Measurements from ENCODE around the gene DPEP2.

Gene DPEP2

GRCh38 chr16:68009157-68009735, 10.0 kb upstream of the DPEP2 start:
- DNase-seq (no peak), ATAC-seq (ENCODE audit: insufficient read depth, low read depth) (no peak)
- Histone ChIP-seq H3K9ac (ENCODE audit: low read depth, low read length) (no peak overlapping the region), H3K4me1 (ENCODE audit: insufficient read depth, low read length) (no peaks in the 10 kb centered on the region), H3K79me2 (ENCODE audit: insufficient read depth, low read length) (no peaks in the 10 kb centered on the region), H3K4me2 (ENCODE audit: insufficient read depth, low read length) (no peak overlapping the region), H3K27ac (ENCODE audit: low read length) (no peak overlapping the region), H4K20me1 (ENCODE audit: insufficient read depth, low read length) (no peaks in the 10 kb centered on the region), H3K27me3 (ENCODE audit: insufficient read depth, low read length, poor library complexity) (no peaks in the 10 kb centered on the region), H3K4me3 (ENCODE audit: low read depth in 1 of 2, low read length in 2 of 2) (no peak overlapping the region), H3K36me3 (ENCODE audit: insufficient read depth, low read length) (no peaks in the 10 kb centered on the region), H3K9me3 (ENCODE audit: insufficient read depth, low read length, severe bottlenecking) (no peaks in the 10 kb centered on the region), H2AFZ (ENCODE audit: low read depth, low read length) (no peak overlapping the region)
- TF ChIP-seq EZH2 (IDR thresholded peaks at IDR 0.05; ENCODE audit: borderline replicate concordance, low read depth, low read length, severe bottlenecking): no peak

- H3K36me3 ChIP-seq (ENCODE audit: insufficient read depth, low read length): no peaks in the 10 kb centered on the region
- TF ChIP-seq EZH2 (IDR thresholded peaks at IDR 0.05; ENCODE audit: borderline replicate concordance, low read depth, low read length, severe bottlenecking): no peak
- no peak for TF ChIP-seq CTCF (IDR thresholded peaks at IDR 0.05; ENCODE audit: borderline replicate concordance, extremely low read depth, low read length, poor library complexity, severe bottlenecking)
- no peak overlapping the region for H2AFZ ChIP-seq (ENCODE audit: low read depth, low read length)
- H3K79me2 ChIP-seq (ENCODE audit: insufficient read depth, low read length): no peaks in the 10 kb centered on the region
- no peak overlapping the region for H3K4me2 ChIP-seq (ENCODE audit: insufficient read depth, low read length)
- DNase-seq: no peak
- no peaks in the 10 kb centered on the region for H3K27me3 ChIP-seq (ENCODE audit: insufficient read depth, low read length, poor library complexity)
- no peaks in the 10 kb centered on the region for H4K20me1 ChIP-seq (ENCODE audit: insufficient read depth, low read length)
- ATAC-seq (ENCODE audit: insufficient read depth, low read depth): no peak
- no peak overlapping the region for H3K4me3 ChIP-seq (ENCODE audit: low read depth in 1 of 2, low read length in 2 of 2)
- H3K27ac ChIP-seq (ENCODE audit: low read length): no peak overlapping the region
- H3K9me3 ChIP-seq (ENCODE audit: insufficient read depth, low read length, severe bottlenecking): no peaks in the 10 kb centered on the region
- no peak overlapping the region for H3K9ac ChIP-seq (ENCODE audit: low read depth, low read length)
- no peaks in the 10 kb centered on the region for H3K4me1 ChIP-seq (ENCODE audit: insufficient read depth, low read length)
Measured at GRCh38 chr16:68005786-68006286, 6.6 kb upstream of the DPEP2 start.

GRCh38 chr16:68005211-68005610, 5.9 kb upstream of the DPEP2 start:
- Histone ChIP-seq H3K27me3 (ENCODE audit: insufficient read depth, low read length, poor library complexity) (no peaks in the 10 kb centered on the region), H3K9me3 (ENCODE audit: insufficient read depth, low read length, severe bottlenecking) (no peaks in the 10 kb centered on the region), H3K9ac (ENCODE audit: low read depth, low read length) (no peak overlapping the region), H3K4me1 (ENCODE audit: insufficient read depth, low read length) (peaks cover 4% of the 10 kb centered on the region), H3K4me2 (ENCODE audit: insufficient read depth, low read length) (no peak overlapping the region), H3K79me2 (ENCODE audit: insufficient read depth, low read length) (no peaks in the 10 kb centered on the region), H2AFZ (ENCODE audit: low read depth, low read length) (no peak overlapping the region), H4K20me1 (ENCODE audit: insufficient read depth, low read length) (no peaks in the 10 kb centered on the region), H3K27ac (ENCODE audit: low read length) (no peak overlapping the region), H3K36me3 (ENCODE audit: insufficient read depth, low read length) (no peaks in the 10 kb centered on the region), H3K4me3 (ENCODE audit: low read depth in 1 of 2, low read length in 2 of 2) (no peak overlapping the region)
- TF ChIP-seq CTCF (IDR thresholded peaks at IDR 0.05; ENCODE audit: borderline replicate concordance, extremely low read depth, low read length, poor library complexity, severe bottlenecking): no peak
- TF ChIP-seq EZH2 (IDR thresholded peaks at IDR 0.05; ENCODE audit: borderline replicate concordance, low read depth, low read length, severe bottlenecking): no peak
- DNase-seq (no peak), ATAC-seq (ENCODE audit: insufficient read depth, low read depth) (no peak)

GRCh38 chr16:68003031-68003430, 3.7 kb upstream of the DPEP2 start:
- DNase-seq (no peak), ATAC-seq (ENCODE audit: insufficient read depth, low read depth) (no peak)
- Histone ChIP-seq H3K79me2 (ENCODE audit: insufficient read depth, low read length) (no peaks in the 10 kb centered on the region), H3K9ac (ENCODE audit: low read depth, low read length) (no peak overlapping the region), H3K4me1 (ENCODE audit: insufficient read depth, low read length) (peaks cover 26% of the 10 kb centered on the region), H3K4me2 (ENCODE audit: insufficient read depth, low read length) (no peak overlapping the region), H3K9me3 (ENCODE audit: insufficient read depth, low read length, severe bottlenecking) (no peaks in the 10 kb centered on the region), H4K20me1 (ENCODE audit: insufficient read depth, low read length) (no peaks in the 10 kb centered on the region), H3K27me3 (ENCODE audit: insufficient read depth, low read length, poor library complexity) (no peaks in the 10 kb centered on the region), H3K4me3 (ENCODE audit: low read depth in 1 of 2, low read length in 2 of 2) (no peak overlapping the region), H2AFZ (ENCODE audit: low read depth, low read length) (no peak overlapping the region), H3K27ac (ENCODE audit: low read length) (no peak overlapping the region), H3K36me3 (ENCODE audit: insufficient read depth, low read length) (no peaks in the 10 kb centered on the region)
- TF ChIP-seq EZH2 (IDR thresholded peaks at IDR 0.05; ENCODE audit: borderline replicate concordance, low read depth, low read length, severe bottlenecking): no peak
- TF ChIP-seq CTCF (IDR thresholded peaks at IDR 0.05; ENCODE audit: borderline replicate concordance, extremely low read depth, low read length, poor library complexity, severe bottlenecking): no peak

Data from DND-41 (cell line).